NCI-H2171 (cell line): ENCODE measurements around the gene TMTC2.
"Not testable (repeated sequence)": the region's sequence is repeated elsewhere in the genome, so short reads cannot be mapped to it uniquely, and the experiment has no call there.

Experiments
- DNase-seq: peaks from one replicate; lab custom pipeline; 2025; lab: John Stamatoyannopoulos, UW

TMTC2 gene

GRCh38 chr12:83082690-83083276 lies 396.1 kb downstream of the TMTC2 start:
- no peak for DNase-seq

- no peak for DNase-seq
These were observed 396.9 kb downstream of the TMTC2 start for GRCh38 chr12:83083616-83084015.

- no peak for DNase-seq
These were observed 398.0 kb downstream of the TMTC2 start for GRCh38 chr12:83084516-83085234.

- no peak for DNase-seq
These were observed 399.3 kb downstream of the TMTC2 start for GRCh38 chr12:83086023-83086422.

- no peak for DNase-seq
These were observed 402.9 kb downstream of the TMTC2 start for GRCh38 chr12:83089575-83089974.

- no peak for DNase-seq
These were observed 405.4 kb downstream of the TMTC2 start for GRCh38 chr12:83092129-83092528.

GRCh38 chr12:83092606-83093005 lies 405.9 kb downstream of the TMTC2 start:
- DNase-seq, result no peak

- DNase-seq, result no peak
These were observed 406.7 kb downstream of the TMTC2 start for GRCh38 chr12:83093426-83093825.

GRCh38 chr12:83097643-83098342 lies 411.1 kb downstream of the TMTC2 start:
- DNase-seq, result no peak

- no peak for DNase-seq
These were observed 412.7 kb downstream of the TMTC2 start for GRCh38 chr12:83099436-83099835.

- no peak for DNase-seq
These were observed 415.8 kb downstream of the TMTC2 start for GRCh38 chr12:83102499-83102898.

- no peak for DNase-seq
These were observed 420.2 kb downstream of the TMTC2 start for GRCh38 chr12:83106873-83107272.

GRCh38 chr12:83110424-83110823 lies 423.7 kb downstream of the TMTC2 start:
- DNase-seq, result no peak

- DNase-seq, result peak; percentile 78
These were observed 427.2 kb downstream of the TMTC2 start for GRCh38 chr12:83113945-83114344.

GRCh38 chr12:83114966-83115365 lies 428.3 kb downstream of the TMTC2 start:
- DNase-seq, result no peak

- DNase-seq, result not testable (repeated sequence)
These were observed 431.2 kb downstream of the TMTC2 start for GRCh38 chr12:83117926-83118325.

- no peak for DNase-seq
These were observed 435.4 kb downstream of the TMTC2 start for GRCh38 chr12:83121897-83122622.

GRCh38 chr12:83122623-83122934 lies 435.9 kb downstream of the TMTC2 start:
- DNase-seq, result no peak

GRCh38 chr12:83123039-83123438 lies 436.3 kb downstream of the TMTC2 start:
- DNase-seq, result no peak

- no peak for DNase-seq
These were observed 441.8 kb downstream of the TMTC2 start for GRCh38 chr12:83128540-83128939.

- no peak for DNase-seq
These were observed 443.5 kb downstream of the TMTC2 start for GRCh38 chr12:83130178-83130577.

GRCh38 chr12:83132360-83132759 lies 445.7 kb downstream of the TMTC2 start:
- DNase-seq, result no peak

- peak; percentile 30 for DNase-seq
These were observed 449.7 kb downstream of the TMTC2 start for GRCh38 chr12:83136411-83136810.
